AG08395 (cell line): ENCODE results near the gene C1QL4.
A peak's percentile ranks its signal among the peaks of the same experiment; 100 is the strongest.
"Not testable (repeated sequence)": the region's sequence is repeated elsewhere in the genome, so short reads cannot be mapped to it uniquely, and the experiment has no call there.

Source experiments
- DNase-seq: peaks from one replicate; pipeline ENCODE4 v3.0.0; 2012; ENCODE audit warnings: mixed read lengths, low spot score

Gene C1QL4

DNA sequence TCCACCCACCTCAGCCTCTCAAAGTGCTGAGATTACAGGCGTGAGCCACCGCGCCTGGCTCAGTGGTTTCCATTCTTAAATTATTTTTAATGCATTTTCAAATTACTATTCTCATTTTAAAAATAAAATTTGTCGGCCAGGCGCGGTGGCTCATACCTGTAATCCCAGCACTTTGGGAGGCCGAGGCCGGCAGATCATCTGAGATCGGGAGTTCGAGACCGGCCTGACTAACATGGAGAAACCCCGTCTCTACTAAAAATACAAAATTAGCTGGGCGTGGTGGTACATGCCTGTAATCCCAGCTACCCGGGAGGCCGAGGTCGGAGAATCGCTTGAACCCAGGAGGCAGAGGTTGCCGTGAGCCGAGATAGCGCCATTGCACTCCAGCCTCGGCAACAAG lies 3.2 kb downstream of the C1QL4 start:
- not testable (repeated sequence) for DNase-seq

DNA sequence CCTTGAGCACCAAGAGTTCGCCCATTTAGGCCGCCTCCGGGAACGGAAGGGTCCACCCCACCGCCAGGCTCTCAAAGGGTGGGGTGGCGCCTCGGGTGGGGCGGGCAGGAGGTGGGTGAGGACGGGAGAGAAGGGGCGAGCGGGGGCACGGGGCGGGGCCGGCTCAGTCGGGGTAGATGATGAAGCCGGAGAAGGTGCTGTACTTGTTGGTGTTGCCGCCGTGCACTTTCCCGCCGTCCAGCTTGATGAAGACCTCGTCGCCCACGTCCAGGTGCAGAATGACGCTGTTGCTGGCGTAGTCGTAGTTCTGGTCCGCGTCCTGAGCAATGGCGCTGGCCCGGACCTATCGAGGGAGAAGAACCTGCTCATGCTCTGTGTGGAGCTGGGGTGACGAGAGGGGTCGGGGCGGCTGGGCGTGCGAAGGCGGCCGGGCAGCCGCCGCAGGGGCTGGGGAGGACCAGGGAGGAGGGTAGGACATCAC lies 4.1 kb downstream of the C1QL4 start:
- DNase-seq: no peak

DNA sequence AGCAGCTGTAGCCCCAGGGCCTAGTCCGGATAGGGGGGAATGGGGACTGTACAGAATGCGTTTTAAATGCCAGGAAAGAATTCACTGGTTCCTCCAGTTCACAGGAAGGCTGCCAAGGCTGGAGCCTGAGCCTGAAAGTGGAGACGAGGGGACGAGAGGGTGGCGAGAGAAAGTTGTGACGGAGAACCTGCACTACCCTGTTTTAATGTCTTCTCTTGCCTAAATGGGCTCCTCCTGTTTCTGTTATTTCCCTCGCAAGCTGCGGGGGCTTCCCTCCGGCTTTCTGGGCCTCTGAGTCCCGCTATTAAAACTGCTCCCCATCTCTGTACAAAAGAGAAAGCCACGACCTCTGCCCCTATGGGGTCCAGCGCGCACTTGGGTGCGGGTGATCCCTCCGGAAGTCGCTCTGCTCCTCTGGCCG lies 4.5 kb downstream of the C1QL4 start:
- no peak for DNase-seq

DNA sequence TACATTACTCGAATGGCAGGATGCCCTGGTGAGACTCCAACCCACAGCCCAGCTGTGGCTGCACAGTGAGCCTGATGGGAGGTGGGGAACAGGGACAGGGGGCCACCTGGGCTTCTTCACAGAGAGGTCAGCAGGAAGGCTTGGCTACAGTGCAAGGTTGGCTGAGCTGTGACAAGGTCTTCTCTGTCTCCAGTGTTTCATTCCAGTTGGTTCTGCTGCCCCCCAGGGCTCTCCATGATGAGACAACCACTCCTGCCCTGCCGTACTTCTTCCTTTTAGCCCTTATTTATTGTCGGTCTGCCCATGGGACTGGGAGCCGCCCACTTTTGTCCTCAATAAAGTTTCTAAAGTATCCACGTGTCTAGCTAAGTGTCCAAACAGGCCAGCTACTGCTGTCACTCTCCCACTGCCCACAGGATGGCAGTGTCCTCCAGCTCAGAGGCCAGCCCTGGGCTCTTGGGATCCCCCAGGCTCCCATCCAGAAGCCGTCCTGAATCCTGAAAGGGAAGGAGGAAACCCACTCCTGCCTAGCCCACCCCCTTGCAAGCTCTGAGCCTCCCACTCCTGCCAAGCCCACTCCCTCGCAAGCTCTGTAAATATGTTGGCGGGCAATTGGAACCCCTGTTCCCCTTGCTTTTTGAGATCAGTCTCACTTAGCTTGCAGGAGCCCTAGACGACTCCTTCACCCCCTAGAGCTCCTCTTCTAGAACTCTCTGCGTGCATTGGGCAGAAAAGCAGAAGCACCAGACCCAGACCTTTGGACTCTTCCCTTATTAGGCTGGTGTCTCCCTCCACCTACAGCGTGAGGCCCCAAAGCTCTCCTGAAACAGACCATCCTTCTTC lies 5.4 kb downstream of the C1QL4 start:
- peak; percentile 86 for DNase-seq

DNA sequence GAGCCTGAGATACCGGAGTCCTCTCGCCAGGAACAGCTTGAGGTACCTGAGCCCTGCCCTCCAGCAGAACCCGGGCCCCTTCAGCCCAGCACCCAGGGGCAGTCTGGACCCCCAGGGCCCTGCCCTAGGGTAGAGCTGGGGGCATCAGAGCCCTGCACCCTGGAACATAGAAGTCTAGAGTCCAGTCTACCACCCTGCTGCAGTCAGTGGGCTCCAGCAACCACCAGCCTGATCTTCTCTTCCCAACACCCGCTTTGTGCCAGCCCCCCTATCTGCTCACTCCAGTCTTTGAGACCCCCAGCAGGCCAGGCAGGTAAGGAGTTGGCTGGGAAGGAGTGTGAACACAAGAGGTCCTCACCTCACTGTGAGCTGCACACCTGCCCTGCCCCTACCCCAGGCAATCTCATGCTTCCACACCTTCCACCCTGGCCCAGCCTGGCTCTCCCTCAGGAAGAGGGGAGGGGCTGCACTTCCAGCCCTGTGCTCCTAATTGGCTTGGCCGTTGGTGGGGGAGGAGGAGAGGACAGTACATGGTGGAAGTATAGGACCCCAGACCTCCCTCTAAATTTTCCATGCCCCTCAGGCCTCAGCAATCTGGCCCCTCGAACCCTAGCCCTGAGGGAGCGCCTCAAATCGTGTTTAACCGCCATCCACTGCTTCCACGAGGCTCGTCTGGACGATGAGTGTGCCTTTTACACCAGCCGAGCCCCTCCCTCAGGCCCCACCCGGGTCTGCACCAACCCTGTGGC lies 6.2 kb downstream of the C1QL4 start:
- DNase-seq: no peak

DNA sequence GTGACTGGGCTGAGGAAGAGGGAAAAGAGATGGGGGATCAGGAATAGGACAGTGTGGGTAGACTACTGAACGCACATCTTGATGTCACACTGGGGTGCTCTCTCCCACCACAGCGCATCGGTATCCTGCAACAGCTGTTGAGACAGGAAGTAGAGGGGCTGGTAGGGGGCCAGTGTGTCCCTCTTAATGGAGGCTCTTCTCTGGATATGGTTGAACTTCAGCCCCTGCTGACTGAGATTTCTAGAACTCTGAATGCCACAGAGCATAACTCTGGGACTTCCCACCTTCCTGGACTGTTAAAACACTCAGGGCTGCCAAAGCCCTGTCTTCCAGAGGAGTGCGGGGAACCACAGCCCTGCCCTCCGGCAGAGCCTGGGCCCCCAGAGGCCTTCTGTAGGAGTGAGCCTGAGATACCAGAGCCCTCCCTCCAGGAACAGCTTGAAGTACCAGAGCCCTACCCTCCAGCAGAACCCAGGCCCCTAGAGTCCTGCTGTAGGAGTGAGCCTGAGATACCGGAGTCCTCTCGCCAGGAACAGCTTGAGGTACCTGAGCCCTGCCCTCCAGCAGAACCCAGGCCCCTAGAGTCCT lies 6.9 kb downstream of the C1QL4 start:
- DNase-seq: no peak

DNA sequence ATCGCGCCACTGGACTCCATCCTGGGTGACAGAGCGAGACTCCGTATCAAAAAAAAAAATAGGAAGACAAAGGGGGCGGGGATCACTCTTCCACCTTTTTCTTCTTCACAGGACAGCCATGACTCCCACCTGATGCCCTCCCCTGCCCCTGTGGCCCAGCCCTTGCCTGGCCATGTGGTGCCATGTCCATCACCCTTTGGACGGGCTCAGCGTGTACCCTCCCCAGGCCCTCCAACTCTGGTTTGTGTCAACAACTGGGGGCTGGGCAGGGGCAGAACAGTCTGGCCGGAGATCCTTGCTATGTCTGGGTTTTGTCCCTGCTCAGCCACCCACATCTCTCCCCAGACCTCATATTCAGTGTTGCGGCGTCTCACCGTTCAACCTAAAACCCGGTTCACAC lies 8.2 kb downstream of the C1QL4 start:
- DNase-seq: no peak

DNA sequence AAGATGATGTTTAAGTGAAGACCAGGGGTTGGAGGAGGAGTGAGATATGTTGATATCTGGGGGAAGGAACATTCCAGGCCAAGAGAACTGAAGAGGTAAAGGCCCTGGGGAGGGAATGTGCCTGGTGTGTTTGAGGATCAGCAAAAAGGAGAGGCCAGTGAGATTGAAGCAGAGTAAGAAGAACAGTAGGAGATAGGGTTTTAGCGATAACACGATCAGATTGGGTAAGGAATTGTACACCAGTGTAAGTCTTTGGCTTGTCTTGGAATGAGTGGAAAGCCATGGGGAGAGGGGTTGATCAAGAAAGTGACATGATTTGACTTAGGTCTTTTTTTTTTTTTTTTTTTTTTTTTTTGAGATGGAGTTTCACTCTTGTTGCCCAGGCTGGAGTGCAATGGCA lies 9.1 kb downstream of the C1QL4 start:
- DNase-seq: no peak

DNA sequence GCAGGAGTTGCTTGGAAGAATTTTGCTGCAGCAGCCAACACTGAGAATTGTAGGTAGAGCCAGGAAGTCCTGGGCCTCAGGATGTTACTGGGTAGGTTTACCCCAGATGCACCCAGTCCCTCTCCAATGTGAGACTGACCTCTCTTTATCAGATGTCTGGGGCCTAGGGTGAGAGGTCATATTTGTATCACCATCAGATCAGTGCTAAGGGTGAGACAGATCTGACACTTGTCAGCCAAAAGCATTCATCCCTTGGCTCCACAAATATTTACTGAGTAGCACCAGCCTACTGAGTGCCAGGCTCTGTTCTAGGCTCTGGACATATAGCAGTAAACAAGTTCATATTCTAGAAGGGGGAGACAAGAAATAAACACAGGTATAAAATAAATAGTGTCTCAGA lies 9.6 kb downstream of the C1QL4 start:
- DNase-seq: no peak

DNA sequence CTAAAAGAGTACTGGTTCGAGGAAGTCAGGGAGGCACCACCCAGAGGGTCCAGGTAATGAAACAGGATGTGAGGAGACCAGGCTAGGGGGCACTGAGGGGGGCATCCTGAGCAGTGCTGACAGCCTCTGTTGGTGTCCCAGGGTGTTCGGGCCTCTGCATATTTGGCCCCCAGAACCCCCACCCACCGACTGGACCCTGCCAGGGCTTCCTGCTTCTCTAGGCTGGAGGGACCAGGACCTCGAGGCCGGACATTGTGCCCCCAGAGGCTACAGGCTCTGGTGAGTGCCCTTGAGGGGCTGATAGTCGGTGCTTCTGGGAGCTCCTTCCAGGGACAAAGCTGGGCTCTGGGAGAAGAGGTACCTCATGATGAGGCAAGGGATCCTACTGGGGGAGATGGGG lies 11.4 kb downstream of the C1QL4 start:
- DNase-seq: no peak

DNA sequence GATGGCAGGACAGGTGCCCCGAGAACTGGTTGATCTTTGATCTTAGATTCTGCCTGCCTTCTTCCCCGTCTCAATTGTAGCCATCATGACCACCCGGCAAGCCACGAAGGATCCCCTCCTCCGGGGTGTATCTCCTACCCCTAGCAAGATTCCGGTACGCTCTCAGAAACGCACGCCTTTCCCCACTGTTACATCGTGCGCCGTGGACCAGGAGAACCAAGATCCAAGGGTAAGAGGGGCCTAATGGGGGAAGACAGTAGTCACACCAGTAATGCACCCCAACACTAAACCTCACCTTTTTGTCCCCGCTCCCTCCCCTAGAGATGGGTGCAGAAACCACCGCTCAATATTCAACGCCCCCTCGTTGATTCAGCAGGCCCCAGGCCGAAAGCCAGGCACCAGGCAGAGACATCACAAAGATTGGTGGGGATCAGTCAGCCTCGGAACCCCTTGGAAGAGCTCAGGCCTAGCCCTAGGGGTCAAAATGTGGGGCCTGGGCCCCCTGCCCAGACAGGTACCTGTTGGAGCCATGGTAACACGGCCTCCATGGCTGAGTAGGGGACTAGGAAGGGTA lies 13.4 kb downstream of the C1QL4 start:
- DNase-seq: no peak

DNA sequence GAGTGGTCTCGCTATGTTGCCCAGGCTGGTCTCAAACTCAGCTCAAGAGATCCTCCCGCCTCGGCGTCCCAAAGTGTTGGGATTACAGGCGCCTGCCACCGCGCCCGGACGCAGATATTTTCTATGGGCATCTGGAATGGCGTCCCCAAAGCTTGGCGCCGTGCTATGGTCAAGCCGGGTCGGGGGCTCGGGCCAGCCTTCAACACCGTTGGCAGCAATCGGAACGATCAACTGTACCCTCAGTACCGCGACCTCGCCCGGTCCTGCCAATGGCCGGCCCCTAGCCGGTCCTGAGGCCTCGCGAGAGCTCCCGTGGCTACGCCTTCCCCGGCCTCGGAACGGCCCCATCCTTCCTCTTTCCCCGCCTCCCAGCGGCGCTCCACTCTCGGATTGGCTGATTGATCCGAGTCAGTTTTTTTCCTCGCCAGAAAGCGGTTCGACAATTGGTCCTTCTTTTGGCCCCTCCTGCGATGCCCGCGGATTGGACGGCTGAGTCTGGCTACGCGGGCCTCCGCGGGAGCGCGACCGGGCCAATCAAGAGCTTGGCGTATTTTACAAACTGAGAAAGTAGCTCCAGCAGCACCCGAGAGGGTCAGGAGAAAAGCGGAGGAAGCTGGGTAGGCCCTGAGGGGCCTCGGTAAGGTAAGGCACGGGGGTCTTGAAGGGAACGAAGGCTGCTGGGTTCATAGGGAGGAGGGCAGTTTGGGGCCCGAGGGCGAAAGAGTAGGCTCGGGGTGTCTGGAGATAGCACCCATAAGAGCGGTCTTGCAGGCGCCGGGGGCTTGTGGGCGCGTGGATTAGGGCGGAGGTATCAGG lies 14.1 kb downstream of the C1QL4 start, which contains the start of gene TROAP:
Gene TROAP, plus strand, starts transcription at position 548 of the 816 bp plus-strand sequence. CDS start 354 bp downstream, outside the sequence.
- peak; percentile 100 for DNase-seq

DNA sequence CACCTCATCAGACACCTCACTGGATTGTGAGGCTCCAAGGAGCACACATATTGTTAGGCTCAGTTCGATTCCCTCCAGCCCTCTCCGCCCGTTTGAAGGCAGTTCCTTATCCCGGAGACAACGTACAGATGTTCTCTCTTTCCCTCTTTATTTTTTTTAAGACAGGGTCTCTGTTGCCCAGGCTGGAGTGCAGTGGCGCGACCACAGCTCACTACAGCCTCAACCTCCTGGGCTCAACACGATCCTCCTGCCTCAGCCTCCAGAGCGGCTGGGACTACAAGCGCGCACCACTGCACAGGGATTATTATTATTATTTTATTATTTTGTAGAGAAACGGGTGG lies 14.7 kb downstream of the C1QL4 start:
- no peak for DNase-seq

DNA sequence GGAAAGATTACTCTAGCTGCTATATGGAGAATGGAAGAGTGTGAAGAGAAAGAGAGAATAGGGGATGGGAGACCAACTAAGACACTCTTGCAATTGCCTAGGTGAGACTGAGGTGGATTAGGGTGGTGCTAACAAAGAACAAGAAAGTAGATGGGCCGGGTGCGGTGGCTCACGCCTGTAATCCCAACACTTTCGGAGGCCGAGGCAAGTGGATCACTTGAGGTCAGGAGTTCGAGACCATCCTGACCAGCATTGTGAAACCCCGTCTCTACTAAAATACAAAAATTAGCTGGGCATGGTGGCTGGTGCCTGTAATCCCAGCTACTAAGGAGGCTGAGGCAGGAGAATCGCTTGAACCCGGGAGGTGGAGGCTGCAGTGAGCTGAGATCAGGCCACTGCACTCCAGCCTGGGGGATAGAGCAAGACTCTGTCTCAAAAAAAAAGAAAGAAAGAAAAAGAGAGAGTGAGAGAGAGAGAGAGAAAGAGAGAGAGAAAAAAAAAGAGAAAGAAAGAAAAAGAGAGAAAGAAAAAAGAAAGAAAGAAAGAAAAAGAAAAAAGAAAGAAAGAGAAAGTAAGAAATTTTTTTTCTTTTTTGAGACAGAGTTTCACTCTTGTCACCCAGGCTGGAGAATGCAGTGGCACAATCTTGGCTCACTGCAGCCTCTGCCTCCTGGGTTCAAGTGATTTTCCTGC lies 16.4 kb downstream of the C1QL4 start:
- DNase-seq: not testable (repeated sequence)

DNA sequence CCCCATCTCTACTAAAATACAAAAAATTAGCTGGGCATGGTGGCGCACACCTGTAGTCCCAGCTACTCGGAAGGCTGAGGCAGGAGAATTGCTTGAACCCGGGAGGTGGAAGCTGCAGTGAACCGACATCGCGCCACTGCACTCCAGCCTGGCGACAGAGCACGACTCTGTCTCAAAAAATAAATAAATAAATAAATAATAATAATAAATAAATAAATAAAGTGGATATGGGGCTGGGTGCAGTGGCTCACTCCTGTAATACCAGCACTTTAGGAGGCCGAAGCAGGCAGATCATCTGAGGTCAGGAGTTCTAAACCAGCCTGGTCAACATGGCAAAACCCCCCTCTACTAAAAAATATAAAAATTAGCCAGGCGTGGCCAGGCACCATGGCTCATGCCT lies 19.9 kb downstream of the C1QL4 start:
- DNase-seq: not testable (repeated sequence)

DNA sequence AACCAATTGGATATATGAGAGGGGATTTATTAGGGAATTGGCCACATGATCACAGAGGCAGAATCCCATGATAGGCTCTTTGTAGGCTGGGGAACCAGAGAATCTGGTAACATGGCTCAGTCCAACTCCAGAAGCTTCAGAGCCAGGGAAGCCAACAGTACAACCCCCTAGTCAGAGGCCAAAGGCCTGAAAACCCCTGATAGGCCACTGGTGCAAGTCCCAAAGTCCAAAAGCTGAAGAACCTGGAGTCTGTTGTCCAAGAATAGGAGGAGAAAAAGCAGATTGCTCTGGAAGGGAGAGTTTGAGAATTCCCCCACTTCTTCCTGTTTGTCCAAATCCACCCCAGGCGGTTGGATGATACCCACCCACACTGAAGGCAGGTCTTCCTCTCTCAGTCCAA lies 22.2 kb downstream of the C1QL4 start:
- DNase-seq: no peak

DNA sequence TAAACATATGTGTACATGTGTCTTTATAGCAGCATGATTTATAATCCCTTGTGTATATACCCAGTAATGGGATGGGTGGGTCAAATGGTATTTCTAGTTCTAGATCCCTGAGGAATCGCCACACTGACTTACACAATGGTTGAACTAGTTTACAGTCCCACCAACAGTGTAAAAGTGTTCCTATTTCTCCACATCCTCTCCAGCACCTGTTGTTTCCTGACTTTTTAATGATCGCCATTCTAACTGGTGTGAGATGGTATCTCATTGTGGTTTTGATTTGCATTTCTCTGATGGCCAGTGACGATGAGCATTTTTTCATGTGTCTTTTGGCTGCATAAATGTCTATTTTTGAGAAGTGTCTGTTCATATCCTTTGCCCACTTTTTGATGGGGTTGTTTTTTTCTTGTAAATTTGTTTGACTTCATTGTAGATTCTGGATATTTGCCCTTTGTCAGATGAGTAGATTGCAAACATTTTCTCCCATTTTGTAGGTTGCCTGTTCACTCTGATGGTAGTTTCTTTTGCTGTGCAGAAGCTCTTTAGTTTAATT lies 26.5 kb downstream of the C1QL4 start:
- not testable (repeated sequence) for DNase-seq

DNA sequence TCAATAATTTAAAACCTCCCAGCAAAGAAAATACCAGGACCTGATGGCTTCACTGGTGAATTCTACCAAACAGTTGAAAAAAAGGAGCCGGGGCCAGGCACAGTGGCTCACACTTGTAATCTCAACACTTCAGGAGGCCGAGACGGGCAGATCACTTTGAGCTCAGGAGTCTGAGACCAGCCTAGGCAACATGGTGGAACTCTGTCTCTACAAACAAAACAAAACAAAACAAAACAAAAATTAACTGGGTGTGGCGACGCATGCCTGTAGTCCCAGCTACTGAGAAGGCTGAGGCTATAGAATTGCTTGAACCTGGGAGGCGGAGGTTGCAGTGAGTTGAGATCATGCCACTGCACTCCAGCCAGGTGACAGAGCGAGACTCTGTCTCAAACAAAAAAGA lies 27.6 kb downstream of the C1QL4 start:
- no peak for DNase-seq

DNA sequence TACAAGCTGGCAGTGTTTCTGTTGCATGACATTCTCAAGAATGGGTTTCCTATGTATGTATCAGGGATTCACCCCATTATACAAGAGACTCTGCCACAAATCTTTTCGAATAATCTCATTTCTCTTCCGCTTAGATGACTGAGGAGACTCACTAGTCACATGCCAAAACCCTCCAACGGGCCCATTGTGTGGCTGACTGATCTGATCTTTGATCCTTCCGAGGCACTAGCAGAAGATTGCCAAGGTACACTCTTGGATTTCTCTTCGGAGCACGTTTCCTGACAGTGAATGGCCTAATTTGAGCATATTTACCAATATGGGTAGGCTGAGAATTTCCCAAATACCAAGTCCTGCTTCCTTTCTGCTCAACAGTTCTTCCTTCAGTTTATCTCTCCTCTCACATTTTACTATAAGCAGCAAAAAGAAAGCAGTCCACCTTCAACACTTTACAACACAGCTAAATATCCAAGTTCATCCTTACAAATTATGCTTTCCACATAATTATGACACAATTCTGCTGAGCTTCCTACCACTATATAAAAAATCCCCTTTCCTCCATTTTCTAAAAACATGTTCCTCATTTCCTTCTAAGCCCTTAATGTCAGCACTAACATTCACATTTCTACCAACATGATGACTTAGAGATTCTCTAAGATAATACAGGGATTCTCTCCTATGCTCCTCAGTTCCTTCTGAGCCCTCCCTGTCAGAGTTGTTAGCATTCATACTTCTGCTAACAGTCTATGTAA lies 31.1 kb downstream of the C1QL4 start:
- DNase-seq: no peak

DNA sequence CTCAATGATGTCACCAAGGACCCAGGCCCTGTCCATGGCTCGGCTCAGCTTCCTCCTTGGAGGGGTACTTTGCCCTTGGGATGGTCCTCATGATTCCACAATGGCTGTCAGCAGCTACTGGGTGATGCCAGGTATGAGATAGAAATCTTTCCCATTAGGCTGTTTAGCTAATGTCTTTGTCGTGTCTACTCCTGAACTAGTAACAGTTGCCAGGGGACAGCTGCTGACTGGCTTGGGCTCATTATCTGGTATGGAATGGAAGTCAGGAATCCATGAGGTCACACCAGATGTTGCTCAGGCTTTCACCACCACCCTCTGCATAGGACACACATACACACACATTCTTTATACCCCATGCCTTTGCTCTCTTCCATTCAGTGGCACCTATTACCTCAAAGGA lies 32.8 kb downstream of the C1QL4 start:
- peak; percentile 79 for DNase-seq
